Measurements from ENCODE around the gene OTULIN. TPM values are rescaled to one million over a fixed set of nuclear protein-coding genes. Genes with fewer than 3 reads are reported as not detected.

Gene OTULIN
- total RNA-seq, 1 donor from 2014 or later: 59.4 TPM

- no peaks in the 10 kb centered on the region for H3K9me3 Mint-ChIP-seq
- H3K27me3 Mint-ChIP-seq (ENCODE audit: low read depth): no peaks in the 10 kb centered on the region
- DNase-seq (ENCODE audit: low spot score): no peak
- intact Hi-C loops (cut with micrococcal nuclease): no loop called here
- H3K4me3 Mint-ChIP-seq (ENCODE audit: low read depth): no peak overlapping the region
- peak overlapping the region; percentile 19 for H3K27ac Mint-ChIP-seq
- H3K36me3 Mint-ChIP-seq (ENCODE audit: low read depth): peaks cover 76% of the 10 kb centered on the region
- H3K4me1 Mint-ChIP-seq (ENCODE audit: low read depth): peaks cover 13% of the 10 kb centered on the region
Observed at GRCh38 chr5:14716755-14717752, 52.5 kb downstream of the OTULIN start.

- Mint-ChIP-seq H3K4me1 (ENCODE audit: low read depth) (peaks cover 15% of the 10 kb centered on the region), H3K9me3 (no peaks in the 10 kb centered on the region), H3K4me3 (ENCODE audit: low read depth) (no peak overlapping the region), H3K36me3 (ENCODE audit: low read depth) (peaks cover 75% of the 10 kb centered on the region), H3K27ac (no peak overlapping the region), H3K27me3 (ENCODE audit: low read depth) (no peaks in the 10 kb centered on the region)
- intact Hi-C loops (cut with micrococcal nuclease): no loop called here
- no peak for DNase-seq (ENCODE audit: low spot score)
Observed at GRCh38 chr5:14718778-14719177, 54.3 kb downstream of the OTULIN start.

GRCh38 chr5:14720236-14720923, 55.9 kb downstream of the OTULIN start:
- intact Hi-C loops (cut with micrococcal nuclease): loop anchor here (10.0 kb wide), 1 partner anchor 204 kb away; no protein-coding TSS in a partner anchor
- Mint-ChIP-seq H3K9me3 (no peaks in the 10 kb centered on the region), H3K36me3 (ENCODE audit: low read depth) (peaks cover 77% of the 10 kb centered on the region), H3K4me1 (ENCODE audit: low read depth) (peaks cover 13% of the 10 kb centered on the region), H3K27ac (no peak overlapping the region), H3K27me3 (ENCODE audit: low read depth) (no peaks in the 10 kb centered on the region), H3K4me3 (ENCODE audit: low read depth) (no peak overlapping the region)
- DNase-seq (ENCODE audit: low spot score): no peak

GRCh38 chr5:14721990-14722656, 57.6 kb downstream of the OTULIN start:
- peaks cover 67% of the 10 kb centered on the region for H3K36me3 Mint-ChIP-seq (ENCODE audit: low read depth)
- intact Hi-C loops (cut with micrococcal nuclease): loop anchor here (10.0 kb wide), 1 partner anchor 203 kb away; no protein-coding TSS in a partner anchor
- H3K27ac Mint-ChIP-seq: no peak overlapping the region
- no peak for DNase-seq (ENCODE audit: low spot score)
- H3K9me3 Mint-ChIP-seq: no peaks in the 10 kb centered on the region
- H3K27me3 Mint-ChIP-seq (ENCODE audit: low read depth): no peaks in the 10 kb centered on the region
- H3K4me1 Mint-ChIP-seq (ENCODE audit: low read depth): peaks cover 13% of the 10 kb centered on the region
- H3K4me3 Mint-ChIP-seq (ENCODE audit: low read depth): no peak overlapping the region

GRCh38 chr5:14722923-14723322, 58.4 kb downstream of the OTULIN start:
- H3K4me1 Mint-ChIP-seq (ENCODE audit: low read depth): peaks cover 12% of the 10 kb centered on the region
- H3K27me3 Mint-ChIP-seq (ENCODE audit: low read depth): no peaks in the 10 kb centered on the region
- peak overlapping the region; percentile 38 for H3K27ac Mint-ChIP-seq
- no peaks in the 10 kb centered on the region for H3K9me3 Mint-ChIP-seq
- DNase-seq (ENCODE audit: low spot score): no peak
- intact Hi-C loops (cut with micrococcal nuclease): loop anchor here (10.0 kb wide), 1 partner anchor 202 kb away; no protein-coding TSS in a partner anchor
- peaks cover 61% of the 10 kb centered on the region for H3K36me3 Mint-ChIP-seq (ENCODE audit: low read depth)
- no peak overlapping the region for H3K4me3 Mint-ChIP-seq (ENCODE audit: low read depth)

DNA sequence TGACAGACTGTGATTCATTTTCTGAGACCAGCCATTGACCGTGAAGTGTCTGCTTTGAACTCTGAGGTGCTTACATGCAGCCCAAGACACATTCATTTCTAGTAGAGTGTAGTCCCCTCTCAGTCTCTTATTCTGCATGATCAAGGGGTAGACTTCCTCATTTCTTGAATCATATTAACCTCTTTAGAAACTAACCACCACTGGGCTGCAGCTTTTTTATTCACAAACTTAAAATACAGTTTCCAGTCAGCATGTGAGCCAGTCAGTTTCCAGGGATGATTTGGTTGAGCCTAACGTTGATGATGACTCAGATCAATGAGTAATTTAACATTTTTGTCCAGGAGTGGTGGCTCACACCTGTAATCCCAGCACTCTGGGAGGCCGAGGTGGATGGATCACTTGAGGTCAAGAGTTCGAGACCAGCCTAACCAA, 59.2 kb downstream of the OTULIN start:
- Mint-ChIP-seq H3K36me3 (ENCODE audit: low read depth) (peaks cover 54% of the 10 kb centered on the region), H3K9me3 (no peaks in the 10 kb centered on the region), H3K27ac (no peak overlapping the region), H3K4me1 (ENCODE audit: low read depth) (peaks cover 10% of the 10 kb centered on the region), H3K4me3 (ENCODE audit: low read depth) (no peak overlapping the region), H3K27me3 (ENCODE audit: low read depth) (no peaks in the 10 kb centered on the region)
- intact Hi-C loops (cut with micrococcal nuclease): loop anchor here (10.0 kb wide), 1 partner anchor 201 kb away; no protein-coding TSS in a partner anchor
- DNase-seq (ENCODE audit: low spot score): no peak

DNA sequence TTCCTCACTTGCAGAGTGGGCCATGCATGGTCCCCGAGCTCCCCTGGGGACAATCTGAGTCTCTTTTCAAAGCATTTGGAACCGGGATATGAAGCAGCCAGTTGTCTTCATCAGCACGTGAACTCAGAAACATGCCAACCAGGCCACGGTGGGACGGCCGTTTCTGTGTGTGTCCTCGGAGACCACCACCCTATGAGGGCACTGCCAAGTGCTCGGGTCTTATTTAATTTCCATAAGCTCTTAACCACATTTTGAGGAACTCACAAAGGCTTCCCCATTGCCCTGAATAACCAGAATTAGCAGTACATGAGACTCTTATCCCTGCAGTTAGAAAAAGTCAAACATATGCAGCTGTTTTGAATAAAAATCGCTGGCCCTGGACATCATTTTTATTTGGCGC, 60.1 kb downstream of the OTULIN start:
- H3K27ac Mint-ChIP-seq: no peak overlapping the region
- peaks cover 10% of the 10 kb centered on the region for H3K4me1 Mint-ChIP-seq (ENCODE audit: low read depth)
- intact Hi-C loops (cut with micrococcal nuclease): loop anchor here (5.0 to 10.0 kb wide), 2 partner anchors 83 to 200 kb away; no protein-coding TSS in a partner anchor
- no peak for DNase-seq (ENCODE audit: low spot score)
- H3K36me3 Mint-ChIP-seq (ENCODE audit: low read depth): peaks cover 47% of the 10 kb centered on the region
- no peaks in the 10 kb centered on the region for H3K27me3 Mint-ChIP-seq (ENCODE audit: low read depth)
- no peak overlapping the region for H3K4me3 Mint-ChIP-seq (ENCODE audit: low read depth)
- no peaks in the 10 kb centered on the region for H3K9me3 Mint-ChIP-seq

- intact Hi-C loops (cut with micrococcal nuclease): loop anchor here (2.0 to 10.0 kb wide), 3 partner anchors 81 to 199 kb away; partner anchors contain the start of gene ANKH
- H3K27ac Mint-ChIP-seq: no peak overlapping the region
- H3K36me3 Mint-ChIP-seq (ENCODE audit: low read depth): peaks cover 40% of the 10 kb centered on the region
- no peaks in the 10 kb centered on the region for H3K9me3 Mint-ChIP-seq
- H3K27me3 Mint-ChIP-seq (ENCODE audit: low read depth): no peaks in the 10 kb centered on the region
- no peak for DNase-seq (ENCODE audit: low spot score)
- peaks cover 2% of the 10 kb centered on the region for H3K4me1 Mint-ChIP-seq (ENCODE audit: low read depth)
- H3K4me3 Mint-ChIP-seq (ENCODE audit: low read depth): no peak overlapping the region
Observed at GRCh38 chr5:14726066-14726838, 61.7 kb downstream of the OTULIN start.

GRCh38 chr5:14727428-14727865, 62.9 kb downstream of the OTULIN start:
- intact Hi-C loops (cut with micrococcal nuclease): loop anchor here (1.0 to 10.0 kb wide), 4 partner anchors 80 to 276 kb away; partner anchors contain the start of gene ANKH
- H3K27me3 Mint-ChIP-seq (ENCODE audit: low read depth): no peaks in the 10 kb centered on the region
- no peak overlapping the region for H3K27ac Mint-ChIP-seq
- peaks cover 32% of the 10 kb centered on the region for H3K36me3 Mint-ChIP-seq (ENCODE audit: low read depth)
- no peaks in the 10 kb centered on the region for H3K9me3 Mint-ChIP-seq
- DNase-seq (ENCODE audit: low spot score): peak; percentile 57
- H3K4me1 Mint-ChIP-seq (ENCODE audit: low read depth): peaks cover 2% of the 10 kb centered on the region
- H3K4me3 Mint-ChIP-seq (ENCODE audit: low read depth): no peak overlapping the region

GRCh38 chr5:14727928-14728458, 63.5 kb downstream of the OTULIN start:
- intact Hi-C loops (cut with micrococcal nuclease): loop anchor here (1.0 to 10.0 kb wide), 4 partner anchors 79 to 275 kb away; partner anchors contain the start of gene ANKH

DNA sequence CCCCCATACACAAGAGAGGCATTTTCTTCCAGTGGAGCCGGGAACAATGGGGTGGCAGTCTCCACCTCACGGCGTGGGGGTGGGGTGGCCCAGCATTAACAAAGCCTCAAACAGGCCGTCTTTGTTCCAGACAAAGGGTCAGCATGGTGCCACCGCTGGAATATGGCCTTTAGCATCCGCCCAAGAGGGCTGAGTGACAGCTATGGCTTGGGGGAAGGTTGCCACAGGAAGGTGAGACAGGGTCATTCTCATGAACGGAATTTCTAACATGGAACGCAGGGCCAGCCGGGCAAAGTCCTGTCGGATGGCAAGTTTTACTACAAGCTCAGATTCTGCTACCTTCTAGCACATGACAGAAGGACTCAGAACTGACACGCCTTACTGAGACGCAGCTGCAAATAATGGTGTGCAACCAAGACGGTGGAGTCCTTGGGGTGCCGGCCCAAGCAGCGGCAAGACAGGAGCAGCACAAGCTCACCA, 64.0 kb downstream of the OTULIN start:
- intact Hi-C loops (cut with micrococcal nuclease): loop anchor here (5.0 to 10.0 kb wide), 2 partner anchors 79 to 196 kb away; no protein-coding TSS in a partner anchor
- H3K36me3 Mint-ChIP-seq (ENCODE audit: low read depth): peaks cover 23% of the 10 kb centered on the region

More at GRCh38 chr5:14727928-14728458, 63.5 kb downstream of the OTULIN start:
- Mint-ChIP-seq H3K4me1 (ENCODE audit: low read depth) (peaks cover 2% of the 10 kb centered on the region), H3K4me3 (ENCODE audit: low read depth) (no peak overlapping the region), H3K27ac (no peak overlapping the region), H3K36me3 (ENCODE audit: low read depth) (peaks cover 26% of the 10 kb centered on the region), H3K9me3 (no peaks in the 10 kb centered on the region), H3K27me3 (ENCODE audit: low read depth) (no peaks in the 10 kb centered on the region)
- DNase-seq (ENCODE audit: low spot score): no peak

More for the DNA sequence above, 64.0 kb downstream of the OTULIN start:
- peaks cover 2% of the 10 kb centered on the region for H3K4me1 Mint-ChIP-seq (ENCODE audit: low read depth)
- no peak for DNase-seq (ENCODE audit: low spot score)
- H3K27me3 Mint-ChIP-seq (ENCODE audit: low read depth): no peaks in the 10 kb centered on the region
- H3K4me3 Mint-ChIP-seq (ENCODE audit: low read depth): no peak overlapping the region
- H3K9me3 Mint-ChIP-seq: no peaks in the 10 kb centered on the region
- no peak overlapping the region for H3K27ac Mint-ChIP-seq
